Peyer's patch (tissue), 4 donors: Measurements from ENCODE around the gene MAP1B.

ENCODE experiments used
- POLR2A ChIP-seq, 2 donors: fragments of 450-650 bp; IDR thresholded peaks; one replicate each; pipeline ENCODE4 v1.5.1; 2017; ENCODE audit warnings: antibody characterized with exemption in 2 of 2, mild to moderate bottlenecking in 2 of 2, moderate library complexity in 2 of 2
- TF ChIP-seq, protein P1 (sequence below), 6 experiments: fragments of 450-650 bp in 4 of 6; fragments of 200-600 bp in 2 of 6; sonication (generic) in 1 of 6; IDR thresholded peaks; one replicate each; pipeline ENCODE4 v1.5.1; 2017 to 2019; ENCODE audit warnings: antibody characterized with exemption in 6 of 6, mild to moderate bottlenecking in 3 of 6, moderate library complexity in 1 of 6

GRCh38 chr5:72242796-72243475 is 135.7 kb downstream of the MAP1B start:
- TF ChIP-seq POLR2A (IDR thresholded peaks at IDR 0.05), result no peak
- TF ChIP-seq, protein P1, sequence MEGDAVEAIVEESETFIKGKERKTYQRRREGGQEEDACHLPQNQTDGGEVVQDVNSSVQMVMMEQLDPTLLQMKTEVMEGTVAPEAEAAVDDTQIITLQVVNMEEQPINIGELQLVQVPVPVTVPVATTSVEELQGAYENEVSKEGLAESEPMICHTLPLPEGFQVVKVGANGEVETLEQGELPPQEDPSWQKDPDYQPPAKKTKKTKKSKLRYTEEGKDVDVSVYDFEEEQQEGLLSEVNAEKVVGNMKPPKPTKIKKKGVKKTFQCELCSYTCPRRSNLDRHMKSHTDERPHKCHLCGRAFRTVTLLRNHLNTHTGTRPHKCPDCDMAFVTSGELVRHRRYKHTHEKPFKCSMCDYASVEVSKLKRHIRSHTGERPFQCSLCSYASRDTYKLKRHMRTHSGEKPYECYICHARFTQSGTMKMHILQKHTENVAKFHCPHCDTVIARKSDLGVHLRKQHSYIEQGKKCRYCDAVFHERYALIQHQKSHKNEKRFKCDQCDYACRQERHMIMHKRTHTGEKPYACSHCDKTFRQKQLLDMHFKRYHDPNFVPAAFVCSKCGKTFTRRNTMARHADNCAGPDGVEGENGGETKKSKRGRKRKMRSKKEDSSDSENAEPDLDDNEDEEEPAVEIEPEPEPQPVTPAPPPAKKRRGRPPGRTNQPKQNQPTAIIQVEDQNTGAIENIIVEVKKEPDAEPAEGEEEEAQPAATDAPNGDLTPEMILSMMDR (IDR thresholded peaks at IDR 0.05), result no peak
